HepG2 (cell line): ENCODE results near the gene HOXC9. TPM values are rescaled to one million over a fixed set of nuclear protein-coding genes. Genes with fewer than 3 reads are reported as not detected.

ENCODE experiments used
- ATAC-seq: fragments of 200-7000 bp; cut with Tn5 transposase; 3 replicates; pipeline ENCODE4 v1.9.1; 2020; ENCODE audit warnings: mild to moderate bottlenecking, moderate library complexity
- BruUV-seq: library from RNA; stranded (reverse); fragments of 400-500 nt; replicated peaks from 2 replicates; lab custom pipeline; 2021; lab: Mats Ljungman, UMichigan
- CTCF ChIA-PET: fragments of 300-600 bp; formaldehyde crosslinking; extraction: SDS; loops from one replicate; lab custom pipeline; 2021; ENCODE audit warnings: low total read pairs, inconsistent platforms, low intra/inter-chr PET ratio; lab: Yijun Ruan, JAX
- POLR2A ChIA-PET: fragments of 350-600 bp; sonication (Branson Sonifier 250); formaldehyde crosslinking; loops from one replicate; lab custom pipeline; 2020; ENCODE audit warnings: antibody characterized with exemption, inconsistent platforms; lab: Yijun Ruan, JAX
- DNase-seq: peaks from one replicate; pipeline ENCODE4 v3.0.0-alpha.2; 2015; ENCODE audit warnings: low spot score
- FAIRE-seq: peaks from 3 replicates; lab custom pipeline; 2011; peaks lifted over from hg19 to GRCh38; lab: Jason Lieb, UNC
- H2AFZ ChIP-seq: one replicate; pipeline ENCODE4 v1.6.1; 2011; ENCODE audit warnings: low read length, inconsistent platforms
- H3K27ac ChIP-seq: fragments of 300-600 bp; 3 replicates; pipeline ENCODE4 v1.8.0; 2011; ENCODE audit warnings: mixed run types, mild to moderate bottlenecking, mixed read lengths, low read length, inconsistent platforms; ENCODE audit not compliant: insufficient read depth; ENCODE audit errors: extremely low read length
- H3K27me3 ChIP-seq, 2 experiments: fragments of 200-600 bp in 1 of 2; 2 replicates in 1 of 2; 3 replicates in 1 of 2; pipeline versions ENCODE4 v1.6.0 to v1.8.0; 2011; ENCODE audit warnings: low read length in 2 of 2, mild to moderate bottlenecking in 2 of 2, moderate library complexity in 2 of 2, inconsistent platforms in 1 of 2; ENCODE audit not compliant: insufficient read depth in 2 of 2, control insufficient read depth in 1 of 2
- H3K36me3 ChIP-seq, 2 experiments: fragments of 200-600 bp in 1 of 2; replicated peaks in 1 of 2; 2 replicates in 1 of 2; 3 replicates in 1 of 2; pipeline versions ENCODE4 v1.5.1 to v1.8.0; 2011; ENCODE audit warnings: low read length in 2 of 2, inconsistent platforms in 1 of 2; ENCODE audit not compliant: insufficient read depth in 2 of 2, control insufficient read depth in 1 of 2
- H3K4me1 ChIP-seq: 2 replicates; pipeline ENCODE4 v1.5.1; 2012; ENCODE audit warnings: low read length, inconsistent platforms; ENCODE audit not compliant: insufficient read depth
- H3K4me2 ChIP-seq: 2 replicates; pipeline ENCODE4 v1.6.0; 2011; ENCODE audit warnings: low read depth, low read length, inconsistent platforms
- H3K4me3 ChIP-seq, 3 experiments: fragments of 200-600 bp in 1 of 3; sonication (generic), shearing (Covaris generic) in 1 of 3; replicated peaks in 1 of 3; 2 replicates each; pipeline ENCODE4 v1.5.1; 2011 to 2016; ENCODE audit warnings: low read length in 3 of 3, inconsistent platforms in 2 of 3, low read depth in 2 of 3, mild to moderate bottlenecking in 2 of 3, control low read depth in 1 of 3, mixed read lengths in 1 of 3; ENCODE audit not compliant: insufficient read depth in 1 of 3
- H3K79me2 ChIP-seq: one replicate; pipeline ENCODE4 v1.6.1; 2011; ENCODE audit warnings: low read length, inconsistent platforms; ENCODE audit not compliant: insufficient read depth
- H3K9ac ChIP-seq: 2 replicates; pipeline ENCODE4 v1.6.0; 2011; ENCODE audit warnings: mild to moderate bottlenecking, low read depth, low read length, inconsistent platforms; ENCODE audit not compliant: insufficient read depth
- H3K9me3 ChIP-seq: 2 replicates; pipeline ENCODE4 v1.5.1; 2012; ENCODE audit warnings: mild to moderate bottlenecking, low read length
- H4K20me1 ChIP-seq: 2 replicates; pipeline ENCODE4 v1.6.0; 2011; ENCODE audit warnings: inconsistent platforms, mild to moderate bottlenecking, low read length, moderate library complexity; ENCODE audit not compliant: insufficient read depth
- EED ChIP-seq: sonication (generic); formaldehyde crosslinking; IDR thresholded peaks from 2 replicates; pipeline ENCODE4 v1.5.0; 2020; ENCODE audit warnings: mild to moderate bottlenecking, missing genetic modification reagents
- HMG20A ChIP-seq: IDR thresholded peaks from 2 replicates; pipeline ENCODE4 v1.6.1; 2016; ENCODE audit warnings: borderline replicate concordance
- IRF2 ChIP-seq: IDR thresholded peaks from 2 replicates; pipeline ENCODE4 v1.6.1; 2018; ENCODE audit warnings: missing genetic modification reagents, missing compliant biosample characterization
- LBX2 ChIP-seq: sonication (generic); formaldehyde crosslinking; IDR thresholded peaks from 2 replicates; pipeline ENCODE4 v1.5.0; 2020; ENCODE audit warnings: missing genetic modification reagents, mild to moderate bottlenecking, borderline replicate concordance
- MEIS1 ChIP-seq: sonication (generic); formaldehyde crosslinking; IDR thresholded peaks from 2 replicates; pipeline ENCODE4 v1.9.0; 2021; ENCODE audit warnings: mild to moderate bottlenecking, missing genetic modification reagents, moderate library complexity, borderline replicate concordance
- NR2C2 ChIP-seq: sonication (generic); formaldehyde crosslinking; IDR thresholded peaks from 2 replicates; pipeline ENCODE4 v1.4.0; 2020; ENCODE audit warnings: missing genetic modification reagents, mild to moderate bottlenecking, moderate library complexity, borderline replicate concordance
- PCBP1 ChIP-seq: fragments of 200-400 bp; formaldehyde crosslinking; IDR thresholded peaks from 2 replicates; pipeline ENCODE4 v1.6.1; 2017; ENCODE audit warnings: mild to moderate bottlenecking, low read depth, low read length, borderline replicate concordance
- SALL2 ChIP-seq: sonication (generic); formaldehyde crosslinking; IDR thresholded peaks from 2 replicates; pipeline ENCODE4 v1.8.1; 2023; ENCODE audit warnings: mild to moderate bottlenecking, missing genetic modification reagents, inconsistent platforms
- THRA ChIP-seq: sonication (generic); formaldehyde crosslinking; IDR thresholded peaks from 2 replicates; pipeline ENCODE4 v1.4.0; 2020; ENCODE audit warnings: missing genetic modification reagents, borderline replicate concordance
- ZFP36 ChIP-seq: fragments of 150-350 bp; IDR thresholded peaks from 2 replicates; pipeline ENCODE4 v1.6.1; 2018; ENCODE audit warnings: borderline replicate concordance, low read length, low read depth; ENCODE audit not compliant: partially characterized antibody
- ZNF18 ChIP-seq: sonication (generic); formaldehyde crosslinking; IDR thresholded peaks from 2 replicates; pipeline ENCODE4 v1.8.0; 2022; ENCODE audit warnings: mild to moderate bottlenecking, missing genetic modification reagents; ENCODE audit not compliant: insufficient replicate concordance
- ZNF572 ChIP-seq: sonication (generic); formaldehyde crosslinking; IDR thresholded peaks from 2 replicates; pipeline ENCODE4 v1.5.1; 2020; ENCODE audit warnings: mild to moderate bottlenecking, missing genetic modification reagents
- ZNF660 ChIP-seq: sonication (generic); formaldehyde crosslinking; IDR thresholded peaks from 2 replicates; pipeline ENCODE4 v1.5.1; 2020; ENCODE audit warnings: mild to moderate bottlenecking, low read depth, missing genetic modification reagents, borderline replicate concordance
- ZNF724P ChIP-seq: sonication (generic); formaldehyde crosslinking; IDR thresholded peaks from 2 replicates; pipeline ENCODE4 v1.8.0; 2022; ENCODE audit warnings: missing genetic modification reagents, borderline replicate concordance
- ZNF782 ChIP-seq: sonication (generic); formaldehyde crosslinking; IDR thresholded peaks from 2 replicates; pipeline ENCODE4 v1.4.0; 2020; ENCODE audit warnings: missing genetic modification reagents, mild to moderate bottlenecking, borderline replicate concordance
- ZNF83 ChIP-seq: sonication (generic); formaldehyde crosslinking; IDR thresholded peaks from 2 replicates; pipeline ENCODE4 v1.4.0; 2020; ENCODE audit warnings: missing genetic modification reagents, mild to moderate bottlenecking, borderline replicate concordance
- ZNF883 ChIP-seq: sonication (generic); formaldehyde crosslinking; IDR thresholded peaks from 2 replicates; pipeline ENCODE4 v1.5.1; 2020; ENCODE audit warnings: mild to moderate bottlenecking, missing genetic modification reagents; ENCODE audit errors: not compliant biosample characterization
- WGBS: methylation state at CpG from one replicate; pipeline ENCODE4 v1.1.6; 2017; ENCODE audit warnings: low lambda C conversion rate; 5-methylcytosine and 5-hydroxymethylcytosine counted together
- in situ Hi-C: cut with HindIII; loops from 2 replicates; pipeline ENCODE4 v1.10.0; 2017; ENCODE audit warnings: low pct_unique_long_range_greater_than_20kb; ENCODE audit not compliant: extremely low pct_ligation_motif_present
- intact Hi-C: fragments of 100-400 bp; cut with micrococcal nuclease; formaldehyde crosslinking; loops from one replicate; pipeline ENCODE4 v1.10.0; 2022; ENCODE audit not compliant: unreplicated experiment
- polyA plus RNA-seq, 8 experiments: library from polyadenylated mRNA; depleted of rRNA in 3 of 8; stranded (reverse) in 7 of 8; unstranded in 1 of 8; fragments of >200 nt; fragmentation: Illumina TruSeq in 4 of 8; extraction: Trizol in 4 of 8; gene quantifications; 2 replicates each; pipeline versions ENCODE4 v1.2.1 to v1.2.3, GENCODE V29; 2011 to 2016; ENCODE audit warnings: low read depth in 4 of 8, missing spikeins in 1 of 8, mixed read lengths in 1 of 8; ENCODE audit not compliant: insufficient read depth in 1 of 8
- total RNA-seq, 5 experiments: library from RNA; depleted of rRNA; stranded (reverse); fragments of >200 nt; fragmentation: Illumina TruSeq; extraction: Trizol; gene quantifications; 2 replicates each; pipeline ENCODE4 v1.2.3, GENCODE V29; 2016; ENCODE audit warnings: low read depth in 1 of 5
- TF ChIP-seq, protein P1 (sequence below): sonication (generic); formaldehyde crosslinking; IDR thresholded peaks from 2 replicates; pipeline ENCODE4; 2020; ENCODE audit warnings: missing genetic modification reagents, mild to moderate bottlenecking, borderline replicate concordance

The HOXC9 gene
- total and polyA plus RNA-seq, 2 of the 13 experiments (the other 11 are each of a cell fraction or from before 2014, with no cell fraction given) = 0.11 to 1.1 TPM

DNA sequence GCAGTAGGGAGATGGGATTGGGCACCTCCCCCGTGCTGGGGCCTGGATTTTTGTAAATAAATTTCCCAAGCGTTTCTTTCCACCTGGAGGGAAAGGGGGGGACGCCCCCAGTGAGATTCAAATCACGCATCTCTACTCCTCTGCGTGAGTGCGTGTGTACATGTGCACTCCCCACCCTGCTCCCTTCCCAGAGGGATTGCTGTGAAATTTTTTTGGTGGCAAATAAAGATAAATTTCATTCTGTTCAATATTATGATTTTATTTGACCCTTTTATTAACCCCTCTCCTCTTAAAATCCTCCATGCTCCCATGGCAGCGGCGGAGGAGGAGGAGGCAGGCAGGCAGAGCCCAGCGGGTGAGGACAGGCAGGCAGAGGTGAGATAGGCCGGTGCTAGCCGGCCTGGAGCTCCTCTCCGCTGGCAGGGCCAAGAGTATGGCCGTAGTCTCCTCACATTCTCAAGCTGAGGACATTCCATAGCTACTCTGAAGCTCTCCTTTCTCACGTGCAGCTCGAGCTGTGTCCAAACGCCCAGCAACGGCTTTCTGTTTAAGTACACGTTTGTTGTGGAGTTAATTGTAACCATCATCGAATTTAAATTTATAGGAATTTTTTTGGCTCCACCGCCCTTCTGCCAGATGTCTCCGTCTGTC is 23.7 kb upstream of the HOXC9 start:
- Histone ChIP-seq H4K20me1 (no peaks in the 10 kb centered on the region), H2AFZ (no peak overlapping the region), H3K4me3 (no peak overlapping the region), H3K27ac (no peak overlapping the region), H3K9me3 (no peaks in the 10 kb centered on the region), H3K9ac (no peak overlapping the region), H3K27me3 (peaks cover 6 to 89% of the 10 kb centered on the region in 2 experiments; a peak in 4 of 5 replicates), H3K4me1 (peaks cover 44% of the 10 kb centered on the region), H3K4me2 (no peak overlapping the region), H3K36me3 (no peaks in the 10 kb centered on the region), H3K79me2 (no peaks in the 10 kb centered on the region)
- DNase-seq (no peak), ATAC-seq (no peak), FAIRE-seq (no peak)
- whole genome bisulfite sequencing = 52% methylated on average over 21 of the region's 21 CpGs
- BruUV-seq = no TSS peak
- POLR2A ChIA-PET = no interaction called here
- CTCF ChIA-PET = no interaction called here
- intact Hi-C loops = no loop called here
- in situ Hi-C loops = no loop called here
- no peak for TF ChIP-seq LBX2 (CRISPR knock-in tag)
- no peak for TF ChIP-seq EED (CRISPR knock-in tag)
- no peak for TF ChIP-seq MEIS1 (CRISPR knock-in tag)
- no peak for TF ChIP-seq SALL2
- TF ChIP-seq ZNF724P (CRISPR knock-in tag) = no peak
- TF ChIP-seq ZNF660 = no peak
- TF ChIP-seq ZNF883 (CRISPR knock-in tag) = no peak
- no peak for TF ChIP-seq NR2C2
- no peak for TF ChIP-seq THRA (CRISPR knock-in tag)
- no peak for TF ChIP-seq ZNF782 (CRISPR knock-in tag)
- TF ChIP-seq ZFP36 = no peak
- TF ChIP-seq, protein P1, sequence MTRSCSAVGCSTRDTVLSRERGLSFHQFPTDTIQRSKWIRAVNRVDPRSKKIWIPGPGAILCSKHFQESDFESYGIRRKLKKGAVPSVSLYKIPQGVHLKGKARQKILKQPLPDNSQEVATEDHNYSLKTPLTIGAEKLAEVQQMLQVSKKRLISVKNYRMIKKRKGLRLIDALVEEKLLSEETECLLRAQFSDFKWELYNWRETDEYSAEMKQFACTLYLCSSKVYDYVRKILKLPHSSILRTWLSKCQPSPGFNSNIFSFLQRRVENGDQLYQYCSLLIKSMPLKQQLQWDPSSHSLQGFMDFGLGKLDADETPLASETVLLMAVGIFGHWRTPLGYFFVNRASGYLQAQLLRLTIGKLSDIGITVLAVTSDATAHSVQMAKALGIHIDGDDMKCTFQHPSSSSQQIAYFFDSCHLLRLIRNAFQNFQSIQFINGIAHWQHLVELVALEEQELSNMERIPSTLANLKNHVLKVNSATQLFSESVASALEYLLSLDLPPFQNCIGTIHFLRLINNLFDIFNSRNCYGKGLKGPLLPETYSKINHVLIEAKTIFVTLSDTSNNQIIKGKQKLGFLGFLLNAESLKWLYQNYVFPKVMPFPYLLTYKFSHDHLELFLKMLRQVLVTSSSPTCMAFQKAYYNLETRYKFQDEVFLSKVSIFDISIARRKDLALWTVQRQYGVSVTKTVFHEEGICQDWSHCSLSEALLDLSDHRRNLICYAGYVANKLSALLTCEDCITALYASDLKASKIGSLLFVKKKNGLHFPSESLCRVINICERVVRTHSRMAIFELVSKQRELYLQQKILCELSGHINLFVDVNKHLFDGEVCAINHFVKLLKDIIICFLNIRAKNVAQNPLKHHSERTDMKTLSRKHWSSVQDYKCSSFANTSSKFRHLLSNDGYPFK (CRISPR knock-in tag) = no peak
- TF ChIP-seq IRF2 (CRISPR knock-in tag) = no peak
- no peak for TF ChIP-seq ZNF572 (CRISPR knock-in tag)
- TF ChIP-seq ZNF83 (CRISPR knock-in tag) = no peak
- TF ChIP-seq HMG20A = no peak
- TF ChIP-seq PCBP1 = no peak
- no peak for TF ChIP-seq ZNF18 (CRISPR knock-in tag)
